Stimulated activated naive CD8-positive, alpha-beta T cell treated with anti-CD3 and anti-CD28 coated beads, Interleukin-15, Interleukin-2, amounts not matched to agents 100 U/mL and 50 U/mL, for 24 hours (primary cell): ENCODE measurements around the gene HSPG2.
"Not testable (repeated sequence)": the region's sequence is repeated elsewhere in the genome, so short reads cannot be mapped to it uniquely, and the experiment has no call there.

ENCODE experiments used
- ATAC-seq: fragments of 150-1000 bp; cut with Tn5 transposase; one replicate; pipeline ENCODE4 v1.10.0; 2021
- DNase-seq: peaks from one replicate; pipeline ENCODE4 v3.0.0; 2021

Gene HSPG2

DNA sequence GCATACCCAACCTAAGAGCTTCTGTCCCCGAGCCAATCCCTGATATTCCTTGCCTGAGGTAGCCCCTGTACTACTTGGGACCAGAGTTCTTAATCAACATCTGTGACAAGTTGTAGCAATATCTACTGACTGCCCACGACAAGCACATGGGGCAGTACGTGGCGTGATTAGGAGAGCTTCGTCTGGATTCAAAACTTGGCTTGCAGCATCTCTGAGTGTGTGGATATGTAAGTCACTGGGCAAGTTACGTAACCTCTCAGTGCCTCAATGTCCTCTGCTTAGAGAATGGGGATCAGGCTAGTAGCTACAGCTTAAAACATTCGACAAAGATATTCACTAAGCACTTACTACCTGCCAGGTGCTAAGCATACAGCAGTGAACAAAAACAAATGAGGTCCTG, 5.0 kb downstream of the HSPG2 start:
- DNase-seq (no peak), ATAC-seq (no peak)

DNA sequence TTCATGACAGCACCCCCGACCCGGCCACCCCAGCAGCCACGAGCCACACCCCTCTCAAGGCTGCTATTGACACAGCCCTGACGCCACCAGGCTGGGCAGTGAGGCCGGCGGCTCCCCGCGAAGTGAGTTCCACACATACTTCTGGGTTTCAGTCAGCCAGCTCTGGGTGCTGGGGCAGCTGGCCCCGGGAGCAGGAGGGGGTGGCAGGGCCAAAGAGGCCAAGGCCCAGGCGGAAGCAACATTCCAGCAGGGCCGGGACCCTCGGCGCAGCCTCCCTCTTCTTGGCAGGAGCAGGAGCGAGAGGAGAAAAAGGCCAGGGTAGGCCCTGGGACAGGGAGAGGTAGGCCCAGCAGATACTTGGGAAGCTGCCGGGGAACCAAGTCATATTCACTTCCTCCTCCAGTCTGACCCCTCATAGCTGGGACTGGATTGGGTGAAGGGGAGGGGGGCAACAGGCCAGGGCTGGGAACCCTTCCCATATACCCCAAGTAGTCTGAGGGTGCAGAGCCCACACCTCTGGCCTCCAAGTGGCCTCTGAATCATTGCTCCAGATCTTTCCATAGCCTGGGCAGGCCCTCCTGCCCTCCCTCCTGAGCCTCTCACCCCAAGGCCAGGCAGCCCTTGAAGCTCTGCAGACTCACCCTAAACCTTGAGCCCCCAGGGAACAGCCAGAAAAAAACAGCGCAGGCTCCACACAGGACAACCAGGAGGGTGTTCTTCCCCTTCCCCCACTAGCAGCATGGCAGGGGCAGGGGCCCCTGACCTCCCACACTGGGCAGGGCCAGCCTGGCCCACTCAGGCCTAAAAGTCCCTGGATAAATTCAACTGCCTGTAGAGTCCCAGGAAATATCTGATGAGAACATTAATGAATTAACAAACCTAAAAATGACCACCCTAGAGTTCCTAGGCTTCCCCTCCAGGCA, 5.7 kb downstream of the HSPG2 start:
- ATAC-seq: no peak
- DNase-seq: no peak

DNA sequence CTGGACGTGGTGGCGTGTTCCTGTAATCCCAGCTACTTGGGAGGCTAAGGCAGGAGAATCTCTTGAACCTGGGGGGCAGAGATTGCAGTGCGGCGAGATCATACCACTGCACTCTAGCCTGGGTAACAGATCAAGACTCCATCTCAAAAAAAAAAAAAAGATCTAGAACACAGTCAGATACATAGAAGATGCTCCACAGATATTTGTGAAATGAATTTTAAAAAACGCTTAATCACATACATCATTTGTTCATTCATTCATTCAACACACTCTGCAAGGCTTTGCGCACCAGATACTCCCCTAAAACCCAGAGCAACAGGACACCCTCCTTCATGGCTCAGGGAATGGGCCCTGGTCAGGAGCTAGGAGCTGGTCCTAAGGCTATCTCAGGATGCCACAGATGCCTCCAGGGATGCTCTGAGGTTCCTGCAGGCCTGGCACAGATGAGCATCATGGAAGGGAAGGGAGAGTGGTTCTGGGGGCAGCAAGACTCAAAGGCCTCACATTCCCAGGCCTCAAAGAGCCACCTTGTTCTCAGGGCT, 6.4 kb downstream of the HSPG2 start:
- DNase-seq (no peak), ATAC-seq (no peak)

DNA sequence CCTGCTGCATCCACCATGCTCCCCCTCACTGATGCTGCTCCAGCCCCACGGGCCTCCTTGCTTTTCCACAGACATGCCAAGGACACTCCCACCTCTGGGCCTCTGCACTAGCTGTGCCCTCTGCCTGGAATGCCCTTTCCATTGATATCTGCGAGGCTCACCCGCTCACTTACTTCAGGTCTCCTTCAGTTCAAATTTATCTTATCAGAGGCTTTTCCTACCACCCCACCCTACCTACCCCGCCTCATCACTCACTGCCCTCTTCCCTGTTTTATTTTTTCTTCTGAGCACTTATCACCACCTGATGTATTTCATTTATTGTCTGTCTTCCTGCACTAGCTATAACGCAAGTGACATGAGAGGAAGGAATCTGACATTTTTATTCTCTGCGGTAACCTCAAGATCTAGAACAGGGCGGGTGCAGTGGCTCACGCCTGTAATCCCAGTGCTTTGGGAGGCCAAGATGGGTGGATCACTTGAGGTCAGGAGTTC, 7.0 kb downstream of the HSPG2 start:
- ATAC-seq: no peak
- no peak for DNase-seq

DNA sequence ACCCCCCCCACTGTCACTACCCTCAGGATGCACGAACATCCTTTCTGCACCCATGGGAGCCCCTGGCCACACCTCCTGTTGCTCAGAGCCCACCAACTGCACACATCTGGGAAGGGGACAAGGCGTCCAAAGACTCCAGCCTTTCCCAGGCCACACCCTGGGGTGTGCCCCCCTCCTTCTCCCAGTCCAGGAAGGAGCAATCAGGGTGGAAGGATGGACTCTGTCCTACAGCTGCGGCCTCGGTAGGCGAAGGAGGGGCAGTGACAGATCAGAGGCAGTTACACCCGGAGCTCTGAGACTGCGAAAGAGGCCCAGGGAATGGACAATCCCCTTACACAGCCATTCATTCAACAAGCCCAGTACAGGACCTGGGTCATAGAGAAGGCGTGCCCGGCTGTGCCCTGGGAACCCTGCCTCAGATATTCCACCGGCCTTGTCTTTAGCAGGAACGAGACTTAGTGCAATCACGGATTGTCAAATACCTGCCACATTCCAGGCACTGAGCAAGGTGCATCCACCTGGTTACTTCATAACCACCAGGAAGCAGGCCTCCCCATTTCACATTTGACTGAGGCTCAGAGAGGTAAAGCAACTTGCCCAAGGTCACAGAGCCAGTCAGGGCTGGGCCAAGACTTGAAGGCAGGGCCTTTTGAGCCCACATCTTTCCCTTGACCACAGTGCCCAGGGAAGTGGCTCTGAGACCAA, 9.4 kb downstream of the HSPG2 start:
- no peak for ATAC-seq
- DNase-seq: no peak

DNA sequence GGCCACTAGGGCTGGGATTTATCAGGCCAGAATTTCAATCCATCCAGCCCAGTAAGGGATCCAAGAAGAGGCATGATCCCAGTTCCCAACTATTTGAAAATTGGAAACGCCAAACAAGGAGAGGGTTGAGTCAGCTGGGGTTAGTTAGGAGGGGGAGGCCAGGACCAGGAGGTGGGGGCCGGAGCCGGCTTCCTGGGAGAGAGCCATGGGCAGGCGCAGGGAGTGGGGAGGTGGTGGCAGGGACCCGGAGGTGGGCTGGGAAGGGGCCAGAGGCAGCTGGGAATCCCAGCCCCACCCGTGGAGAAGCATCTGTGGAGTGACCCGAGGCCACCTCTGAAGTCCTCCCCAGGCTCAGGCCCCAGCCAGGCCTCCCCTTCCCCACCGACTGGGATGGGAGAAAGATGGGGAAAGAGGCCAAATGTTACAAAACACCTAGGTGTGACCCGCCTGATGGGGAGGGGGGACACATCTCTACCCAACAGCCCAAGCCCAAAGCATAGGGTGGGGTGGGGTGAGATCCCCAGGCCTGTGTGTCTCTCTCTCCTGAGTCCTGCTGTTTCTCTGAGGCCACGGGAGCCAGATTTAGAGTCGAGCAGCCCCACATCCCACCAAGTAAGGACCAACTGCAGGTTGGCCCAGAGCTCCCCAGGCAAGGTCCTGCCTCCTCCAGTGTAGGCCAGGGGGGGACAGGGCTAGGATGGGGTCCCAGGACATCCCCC, 10.1 kb downstream of the HSPG2 start:
- ATAC-seq: no peak

DNA sequence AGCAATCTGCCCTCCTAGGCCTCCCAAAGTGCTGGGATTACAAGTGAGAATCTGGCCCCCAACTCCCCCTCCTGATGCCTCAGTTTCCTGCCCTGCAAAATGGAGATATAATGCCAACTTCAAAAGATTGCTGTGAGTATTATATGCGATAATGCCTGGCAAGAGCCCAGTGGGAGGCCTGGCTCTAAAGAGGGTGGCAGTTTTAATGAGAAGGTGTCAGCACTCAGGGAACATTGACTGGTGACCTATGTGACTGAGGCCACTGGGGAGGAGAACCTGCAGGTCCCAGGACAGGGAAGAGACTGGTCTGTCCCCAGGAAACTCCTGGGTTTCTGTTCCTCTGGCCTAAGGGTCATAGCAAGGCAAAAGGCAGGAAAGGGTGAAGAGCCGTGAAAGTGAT, 11.0 kb downstream of the HSPG2 start:
- ATAC-seq (no peak), DNase-seq (no peak)

More for the DNA sequence above, 10.1 kb downstream of the HSPG2 start:
- no peak for DNase-seq

DNA sequence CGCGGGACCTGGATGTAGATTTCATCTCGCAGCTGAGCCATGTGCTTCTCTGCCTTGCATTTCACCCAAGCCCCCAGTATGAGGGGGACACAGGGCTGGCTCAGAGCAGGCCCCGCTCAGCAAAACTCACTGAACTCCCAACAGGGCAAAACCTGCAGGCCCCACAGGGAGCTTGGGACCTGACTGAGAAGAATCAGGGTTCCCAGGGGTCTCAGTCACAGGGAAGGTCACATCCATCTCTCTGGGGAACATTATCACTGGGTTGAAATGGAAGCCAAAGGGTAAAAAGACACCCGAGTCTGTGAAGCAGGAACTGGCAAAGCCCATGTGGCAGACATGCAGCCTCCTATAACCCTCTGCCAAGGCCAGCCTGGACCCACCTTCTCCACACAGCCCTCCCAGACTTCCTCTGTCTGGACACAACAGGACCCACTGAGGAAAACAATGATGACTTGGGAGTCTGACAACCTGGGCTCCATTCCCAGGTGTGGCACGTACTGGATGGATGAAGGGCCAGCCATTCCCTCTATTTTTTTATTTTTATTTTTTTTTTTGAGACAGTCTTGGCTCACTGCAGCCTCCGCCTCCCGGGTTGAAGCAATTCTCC, 11.7 kb downstream of the HSPG2 start:
- ATAC-seq: no peak
- DNase-seq: no peak

DNA sequence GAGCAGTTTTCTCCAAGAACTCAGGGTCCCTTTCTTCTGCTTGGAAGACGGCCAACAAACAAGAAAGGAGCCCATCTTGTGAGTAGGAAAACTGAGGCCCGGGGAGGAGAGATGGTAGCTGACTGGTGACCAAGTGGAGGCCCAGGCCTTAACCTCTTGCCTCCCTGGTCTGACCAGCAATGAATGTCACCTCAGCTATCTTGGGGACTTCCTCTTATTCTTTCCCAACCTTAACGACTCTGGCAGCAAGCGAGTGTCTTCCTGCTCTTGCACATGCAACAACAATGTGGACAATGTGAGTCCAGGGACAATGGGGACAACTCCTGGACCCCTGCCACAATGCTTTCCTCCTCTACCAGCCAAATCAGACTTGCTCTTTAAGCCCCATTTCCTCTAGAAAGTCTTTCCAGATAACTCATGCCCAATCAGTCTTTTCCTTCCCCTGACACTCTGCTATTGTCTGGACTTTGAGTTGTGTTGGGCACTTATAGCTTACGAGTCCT, 12.6 kb downstream of the HSPG2 start:
- no peak for DNase-seq
- no peak for ATAC-seq

DNA sequence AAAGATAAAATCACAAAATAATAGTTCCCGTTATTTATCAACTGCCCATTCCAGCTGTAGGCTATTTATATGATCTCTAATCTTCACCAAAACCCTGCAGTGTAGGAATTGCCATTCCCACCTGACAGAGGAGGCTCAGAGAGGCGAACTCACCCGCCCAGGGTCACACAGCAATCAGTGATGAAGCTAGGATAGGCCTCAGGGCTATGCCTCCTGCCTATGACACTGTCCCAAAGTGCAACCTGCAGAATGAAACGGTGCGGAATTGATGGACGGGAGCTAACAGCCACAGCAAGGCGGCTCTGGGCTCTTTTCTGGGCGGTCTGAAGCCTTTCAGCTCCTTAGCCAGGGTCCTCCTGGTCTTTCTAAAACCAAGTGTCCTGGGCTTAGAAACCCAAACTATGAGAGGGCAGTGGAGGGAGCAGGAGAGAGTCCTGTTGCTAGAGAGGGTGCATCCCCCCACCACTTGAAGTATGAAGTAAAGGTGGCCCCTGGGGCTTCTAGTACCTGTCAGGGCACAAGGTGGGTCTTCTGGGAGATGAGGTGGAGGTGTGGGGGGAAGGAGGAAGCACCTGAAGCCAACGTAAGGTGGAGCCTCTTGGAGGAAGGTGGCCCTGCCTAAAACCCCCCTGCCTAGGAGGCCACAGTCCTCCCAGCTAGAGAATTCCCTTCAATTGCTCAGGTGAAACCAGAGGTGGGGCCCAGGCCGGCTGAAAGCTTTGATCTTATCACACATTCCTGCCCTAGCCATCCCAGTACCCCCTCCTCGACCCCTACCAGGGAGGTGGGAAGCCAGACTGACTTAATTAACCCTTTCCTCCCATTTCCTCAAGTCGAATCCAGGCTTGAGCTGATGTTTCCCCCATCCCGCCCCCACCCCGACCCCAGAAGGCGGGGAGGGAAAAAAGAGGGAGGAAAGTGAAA, 14.8 kb downstream of the HSPG2 start:
- no peak for DNase-seq
- no peak for ATAC-seq

DNA sequence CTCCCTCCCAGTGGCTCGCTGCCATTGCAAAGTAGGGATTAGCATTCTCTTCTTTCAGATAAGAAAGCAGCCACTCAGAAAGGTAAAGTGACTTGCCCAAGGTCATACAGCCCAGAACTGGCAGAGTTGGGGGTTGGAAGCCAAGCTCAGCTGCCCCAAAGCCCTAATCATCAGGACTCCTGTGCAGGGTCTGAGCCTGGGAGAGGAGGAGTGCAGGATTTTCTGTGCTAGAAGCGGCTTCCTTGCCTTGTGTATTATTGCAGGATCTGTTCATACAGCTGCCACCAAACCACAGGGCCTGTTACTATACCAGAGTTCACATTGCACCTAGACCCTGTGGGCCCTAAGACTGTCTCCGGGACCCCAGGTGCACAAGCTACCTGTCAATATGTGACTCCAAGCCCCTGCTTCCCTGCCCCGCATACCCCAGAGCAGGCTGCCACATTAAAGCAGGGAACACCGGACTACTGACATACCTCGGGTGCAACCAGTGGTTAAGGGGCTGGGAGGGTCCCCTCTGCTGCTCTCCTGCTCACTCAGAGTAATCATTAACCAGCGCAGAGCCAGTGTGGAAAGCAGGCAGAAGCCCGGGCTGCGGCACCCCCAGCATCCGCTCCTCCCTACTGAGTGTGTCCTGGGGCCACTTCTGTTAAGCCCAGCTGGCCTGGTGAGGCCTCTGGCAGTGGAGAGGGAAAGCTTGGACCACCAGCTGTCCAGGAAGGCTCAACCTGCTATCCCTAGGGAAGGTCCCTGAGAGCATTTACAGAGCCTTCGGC, 15.8 kb downstream of the HSPG2 start:
- DNase-seq (no peak), ATAC-seq (no peak)

DNA sequence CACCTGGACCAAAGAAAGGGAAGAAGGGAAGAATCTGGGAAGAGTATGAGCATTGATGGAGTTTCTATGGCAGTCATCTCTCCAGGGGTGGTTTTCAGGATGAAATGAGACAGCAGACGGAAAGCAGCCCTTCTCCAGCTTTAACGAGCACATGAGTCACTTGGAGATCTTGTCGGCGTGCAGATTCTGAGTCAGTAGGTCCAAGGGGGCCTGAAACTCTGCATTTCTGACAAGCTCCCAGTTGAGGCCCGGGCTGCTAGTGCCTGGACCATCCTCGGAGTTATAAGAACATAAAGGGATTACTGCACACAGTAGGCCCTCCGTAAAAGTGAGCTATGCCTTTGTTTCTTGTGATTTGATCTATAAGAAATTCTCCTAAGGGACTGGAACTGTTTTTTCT, 17.6 kb downstream of the HSPG2 start:
- no peak for ATAC-seq
- no peak for DNase-seq

DNA sequence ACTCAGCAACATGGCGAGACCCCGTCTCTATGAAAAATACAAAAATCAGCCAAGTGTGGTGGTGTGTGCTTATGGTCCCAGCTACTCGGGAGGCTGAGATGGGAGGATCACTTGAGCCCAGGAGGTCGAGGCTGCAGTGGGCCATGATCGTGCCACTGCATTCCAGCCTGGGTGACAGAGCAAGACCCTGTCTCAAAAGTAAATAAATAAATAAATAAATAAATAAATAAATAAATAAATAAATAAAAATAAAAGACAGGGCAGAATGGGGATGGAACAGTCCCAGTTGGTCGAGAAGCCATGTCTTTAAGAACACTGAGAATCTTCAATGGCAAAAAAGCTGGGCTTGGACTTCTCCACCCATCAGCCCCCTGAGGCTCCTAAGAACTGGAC, 19.9 kb downstream of the HSPG2 start:
- ATAC-seq, DNase-seq: not testable (repeated sequence)

DNA sequence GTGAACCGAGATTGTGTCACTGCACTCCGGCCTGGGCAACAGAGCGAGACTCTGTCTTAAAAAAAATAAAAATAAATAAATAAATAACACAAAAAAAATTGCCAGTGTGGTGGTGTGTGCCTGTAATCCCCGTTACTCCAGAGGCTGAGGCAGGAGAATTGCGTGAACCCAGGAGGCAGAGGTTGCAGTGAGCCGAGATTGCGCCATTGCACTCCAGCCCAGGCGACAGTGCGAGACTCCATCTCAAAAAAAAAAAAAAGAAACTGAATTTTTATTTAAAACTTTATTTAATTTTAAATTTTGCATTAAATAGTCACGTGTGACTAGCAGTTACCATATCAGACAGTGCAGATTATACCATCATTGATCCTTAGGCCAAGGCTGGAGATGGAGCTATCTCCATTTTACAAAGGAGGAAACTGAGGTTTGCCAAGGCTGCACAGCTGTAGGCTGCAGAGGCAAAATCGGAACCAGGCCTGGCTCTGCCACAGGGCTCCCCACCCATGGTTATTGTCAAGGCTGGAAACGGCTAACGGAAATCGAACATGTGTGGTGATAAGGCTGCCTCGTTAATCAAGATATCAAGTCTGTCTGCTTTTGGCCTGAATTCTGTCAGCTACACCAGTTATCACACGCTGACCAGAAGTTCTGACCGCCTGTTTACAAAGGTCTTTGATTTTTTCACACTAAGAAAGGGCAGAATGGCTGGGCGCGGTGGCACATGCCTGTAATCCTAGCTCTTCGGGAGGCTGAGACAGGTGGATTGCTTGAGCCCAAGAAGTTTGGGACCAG, 20.5 kb downstream of the HSPG2 start:
- ATAC-seq: no peak
- no peak for DNase-seq

DNA sequence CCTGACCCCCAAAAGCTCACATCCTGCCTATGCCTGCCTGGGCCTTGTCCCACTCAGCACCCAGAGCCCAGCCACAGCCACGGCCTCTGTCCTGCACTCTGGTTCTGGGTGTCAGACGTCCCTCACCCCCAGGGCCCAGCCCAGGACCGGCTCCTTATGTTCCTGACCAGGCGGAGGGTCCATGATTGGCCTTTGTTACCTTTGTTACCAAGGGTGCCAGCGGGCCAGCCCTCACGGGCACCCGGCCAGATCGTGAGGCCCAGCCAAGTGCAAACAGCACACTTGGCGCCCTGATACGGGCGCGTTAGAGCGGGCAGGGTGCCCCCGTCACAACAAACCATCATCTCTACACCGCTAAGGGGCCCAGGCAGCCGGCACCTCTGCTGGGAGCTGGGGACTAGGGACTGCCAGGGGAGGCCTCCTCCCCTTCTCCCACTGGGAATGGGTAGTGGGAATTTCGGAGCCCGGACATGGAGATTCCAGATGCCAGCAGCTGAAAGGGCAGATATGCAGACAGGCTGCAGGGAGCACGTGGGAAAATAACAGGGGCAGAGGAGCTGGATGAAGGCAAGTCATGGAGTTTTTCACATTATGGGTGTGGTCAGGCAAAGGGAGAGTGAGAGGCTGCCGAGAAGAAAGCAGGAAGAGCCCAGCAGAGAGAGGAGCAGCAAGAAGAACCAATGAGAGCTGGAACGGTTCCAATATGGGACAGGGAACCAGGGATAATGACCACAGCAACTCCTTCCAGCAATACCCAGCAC, 22.1 kb downstream of the HSPG2 start:
- DNase-seq (no peak), ATAC-seq (no peak)

DNA sequence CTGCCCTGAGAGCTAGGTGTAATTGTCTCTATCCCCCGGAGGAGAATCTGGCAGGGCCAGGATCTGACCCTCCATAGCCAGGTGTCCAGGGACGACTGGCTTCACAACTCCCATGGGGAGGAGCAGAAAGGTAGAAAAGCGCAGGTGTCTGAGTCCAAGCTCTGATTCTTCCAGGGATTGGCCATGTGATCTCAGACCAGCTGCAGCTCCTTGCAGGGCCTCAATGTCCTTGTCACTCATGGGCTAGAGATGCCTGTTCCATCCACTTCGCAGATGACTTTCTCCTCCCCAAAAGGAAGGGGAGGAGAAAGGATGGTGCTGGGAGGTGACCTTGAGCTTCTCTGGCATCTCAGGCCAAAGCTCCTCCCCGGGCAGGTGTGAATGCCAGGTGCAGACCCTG, 22.7 kb downstream of the HSPG2 start:
- DNase-seq (no peak), ATAC-seq (no peak)

DNA sequence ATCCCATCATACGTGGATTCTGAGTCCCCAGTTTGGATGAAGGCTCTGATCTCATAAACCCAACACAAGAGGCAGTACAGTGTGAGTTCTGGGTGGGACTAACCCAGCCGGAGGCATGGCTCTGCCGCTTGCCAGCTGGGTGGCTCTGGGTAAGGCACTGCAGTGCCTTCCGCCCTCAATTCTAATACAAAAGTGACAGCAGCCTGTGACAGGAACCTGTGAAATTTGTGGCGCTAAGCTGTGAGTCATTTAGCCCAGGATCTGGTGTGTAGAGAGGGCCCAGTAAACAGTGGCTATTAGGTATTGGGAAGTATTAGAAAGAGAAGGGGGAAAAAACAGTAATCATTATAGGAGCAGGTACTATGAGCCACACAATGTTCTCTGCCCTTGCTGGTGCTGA, 23.3 kb downstream of the HSPG2 start:
- ATAC-seq: peak; percentile 44

DNA sequence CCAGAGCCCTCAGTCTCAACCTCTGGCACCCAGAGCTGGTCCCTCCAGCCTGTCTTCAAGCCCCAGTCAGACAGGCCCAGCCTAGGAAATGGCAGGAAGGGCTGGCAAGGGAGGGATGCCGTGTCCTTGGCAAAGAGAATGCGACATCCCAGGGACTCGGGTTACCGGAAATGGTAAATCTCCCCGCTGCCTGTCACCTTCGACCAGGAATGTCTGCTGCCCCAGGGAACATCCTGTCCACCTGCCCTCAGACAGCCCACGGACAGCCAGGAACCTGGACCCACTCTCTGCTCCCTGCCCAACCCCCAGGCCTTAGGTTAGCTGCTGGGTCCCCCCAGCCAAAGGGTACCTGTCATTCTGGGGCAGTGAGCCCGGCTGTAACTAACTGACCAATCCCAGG, 23.9 kb downstream of the HSPG2 start:
- DNase-seq: no peak
- ATAC-seq: no peak

More for the DNA sequence above, 23.3 kb downstream of the HSPG2 start:
- peak; percentile 21 for DNase-seq
